Stimulated activated naive CD8-positive, alpha-beta T cell treated with anti-CD3 and anti-CD28 coated beads, Interleukin-15, Interleukin-2, amounts not matched to agents 100 ng/mL and 50 ng/mL, for 24 hours (primary cell): ENCODE measurements around the gene ENOX1.

Experiments
- H3K27ac Mint-ChIP-seq: one replicate; pipeline ENCODE4 v1.8.0; 2021; ENCODE audit warnings: mild to moderate bottlenecking, mixed read lengths
- H3K27me3 Mint-ChIP-seq: one replicate; pipeline ENCODE4 v1.8.0; 2021; ENCODE audit warnings: mixed read lengths
- H3K36me3 Mint-ChIP-seq: one replicate; pipeline ENCODE4 v1.8.0; 2021; ENCODE audit warnings: low read depth, mixed read lengths
- H3K4me1 Mint-ChIP-seq: one replicate; pipeline ENCODE4 v1.8.0; 2021; ENCODE audit warnings: low read depth, mixed read lengths
- H3K4me3 Mint-ChIP-seq: one replicate; pipeline ENCODE4 v1.8.0; 2021; ENCODE audit warnings: mild to moderate bottlenecking, mixed read lengths
- H3K9me3 Mint-ChIP-seq: one replicate; pipeline ENCODE4 v1.8.0; 2021; ENCODE audit warnings: mixed read lengths

The ENOX1 gene

DNA sequence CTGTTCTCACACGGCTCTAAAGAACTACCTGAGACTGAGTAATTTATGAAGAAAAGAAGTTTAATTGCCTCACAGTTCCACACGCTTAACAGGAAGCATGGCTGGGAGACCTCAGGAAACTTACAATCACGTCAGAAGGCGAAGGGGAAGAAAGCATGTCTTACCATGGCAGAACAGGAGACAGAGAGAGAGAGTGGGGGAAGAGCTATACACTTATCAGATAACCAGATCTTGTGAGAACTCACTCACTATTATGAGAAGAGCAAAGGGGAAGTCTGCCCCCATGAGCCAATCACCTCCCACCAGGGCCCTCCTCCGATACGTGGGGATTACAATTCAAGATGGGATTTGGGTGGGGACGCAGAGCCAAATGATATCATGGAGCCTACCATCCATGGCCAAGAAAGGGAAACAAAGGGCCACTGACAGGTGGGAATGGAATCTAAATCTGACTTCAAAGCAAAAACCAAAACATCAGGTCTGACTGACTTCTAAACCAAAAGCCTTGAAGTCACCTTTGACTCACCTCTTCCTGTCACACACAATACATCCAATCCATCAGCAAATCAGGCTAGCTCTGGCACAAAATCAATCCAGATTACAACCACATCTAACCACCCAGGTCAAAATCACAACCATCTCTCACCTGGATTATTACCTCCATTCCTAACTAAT, 189.7 kb downstream of the ENOX1 start:
- no peaks in the 10 kb centered on the region for H3K27me3 Mint-ChIP-seq
- no peaks in the 10 kb centered on the region for H3K4me1 Mint-ChIP-seq
- no peaks in the 10 kb centered on the region for H3K9me3 Mint-ChIP-seq
- H3K36me3 Mint-ChIP-seq: no peaks in the 10 kb centered on the region
- no peak overlapping the region for H3K27ac Mint-ChIP-seq
- H3K4me3 Mint-ChIP-seq: no peak overlapping the region

DNA sequence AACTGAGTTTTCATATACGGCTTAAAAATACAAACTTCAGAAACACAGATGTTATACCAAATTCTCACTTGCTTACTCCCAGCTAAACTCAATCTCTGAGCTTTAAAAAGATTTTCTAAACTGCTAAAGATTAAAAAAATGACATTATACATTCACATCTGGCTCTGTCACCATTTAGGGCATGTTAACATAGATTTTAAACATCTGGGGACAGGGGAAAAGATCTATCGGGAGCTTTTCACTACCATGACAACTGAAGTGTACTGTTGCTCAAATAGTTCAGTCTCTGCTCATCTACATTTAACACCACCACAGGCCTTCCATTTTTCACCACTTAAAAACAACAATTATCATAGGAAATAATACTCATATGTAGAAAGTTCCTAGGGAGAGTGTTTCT, 190.8 kb downstream of the ENOX1 start:
- no peaks in the 10 kb centered on the region for H3K4me1 Mint-ChIP-seq
- H3K36me3 Mint-ChIP-seq: no peaks in the 10 kb centered on the region
- no peaks in the 10 kb centered on the region for H3K9me3 Mint-ChIP-seq
- H3K27me3 Mint-ChIP-seq: no peaks in the 10 kb centered on the region
- no peak overlapping the region for H3K27ac Mint-ChIP-seq
- no peak overlapping the region for H3K4me3 Mint-ChIP-seq

DNA sequence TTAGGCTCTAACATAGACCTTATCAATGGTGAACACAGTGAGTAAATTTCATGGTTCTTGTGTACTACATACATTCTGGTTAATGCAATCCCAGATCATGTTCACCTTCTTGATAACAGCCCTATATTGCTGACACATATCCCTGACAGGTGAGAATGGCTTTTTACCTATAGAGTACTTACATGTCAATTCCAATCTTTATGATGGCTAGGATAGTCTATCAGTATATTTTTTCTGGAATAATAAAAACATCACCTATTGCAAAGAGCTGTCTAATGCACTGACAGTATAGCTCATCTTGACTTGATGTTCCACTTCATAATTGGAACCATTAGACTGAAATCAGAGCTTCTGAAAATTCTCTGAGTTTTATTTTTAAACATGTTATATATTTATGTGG, 199.4 kb downstream of the ENOX1 start:
- Mint-ChIP-seq H3K4me1 (no peaks in the 10 kb centered on the region), H3K27me3 (peaks cover 3% of the 10 kb centered on the region), H3K4me3 (no peak overlapping the region), H3K27ac (no peak overlapping the region), H3K9me3 (no peaks in the 10 kb centered on the region), H3K36me3 (no peaks in the 10 kb centered on the region)

DNA sequence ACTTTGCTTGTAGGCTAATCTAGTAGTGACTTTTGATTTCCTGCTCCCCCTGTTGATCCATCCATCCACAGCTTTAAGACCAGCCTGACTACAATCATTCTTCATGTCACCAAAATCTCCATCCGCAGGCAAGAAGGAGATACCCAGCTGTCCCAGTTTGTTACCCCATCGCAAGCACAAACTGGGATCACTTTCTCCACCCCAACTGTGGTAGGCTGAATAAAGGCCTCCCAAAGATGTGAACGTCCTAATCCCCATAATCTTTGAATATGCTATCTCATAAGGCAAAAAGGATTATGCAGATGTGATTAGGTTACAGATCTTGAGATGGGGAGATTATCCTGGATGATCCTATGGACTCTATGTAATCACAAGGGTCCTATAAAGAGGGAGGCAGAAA, 202.0 kb downstream of the ENOX1 start:
- Mint-ChIP-seq H3K4me3 (no peak overlapping the region), H3K4me1 (no peaks in the 10 kb centered on the region), H3K9me3 (no peaks in the 10 kb centered on the region), H3K36me3 (no peaks in the 10 kb centered on the region), H3K27ac (no peak overlapping the region), H3K27me3 (peaks cover 6% of the 10 kb centered on the region)

DNA sequence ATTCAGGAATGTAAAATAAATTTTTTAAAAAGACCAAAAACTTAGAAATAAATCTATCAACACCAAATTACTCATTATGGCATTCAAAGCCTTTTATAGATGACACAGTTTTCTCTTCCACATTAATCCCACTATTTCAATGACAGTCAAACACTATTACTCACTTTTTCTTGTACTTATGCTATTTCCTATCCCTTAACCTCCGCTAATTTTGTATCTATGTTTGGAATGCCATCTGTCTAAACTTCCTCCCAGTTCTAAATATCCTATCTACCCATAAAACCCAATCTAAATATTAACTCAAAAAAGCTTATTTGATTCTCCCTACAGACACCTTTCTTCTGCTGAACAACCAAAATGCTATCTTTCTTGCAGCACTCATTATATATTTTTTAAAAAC, 203.5 kb downstream of the ENOX1 start:
- Mint-ChIP-seq H3K36me3 (no peaks in the 10 kb centered on the region), H3K4me1 (no peaks in the 10 kb centered on the region), H3K27ac (no peak overlapping the region), H3K4me3 (no peak overlapping the region), H3K27me3 (peaks cover 6% of the 10 kb centered on the region), H3K9me3 (no peaks in the 10 kb centered on the region)

DNA sequence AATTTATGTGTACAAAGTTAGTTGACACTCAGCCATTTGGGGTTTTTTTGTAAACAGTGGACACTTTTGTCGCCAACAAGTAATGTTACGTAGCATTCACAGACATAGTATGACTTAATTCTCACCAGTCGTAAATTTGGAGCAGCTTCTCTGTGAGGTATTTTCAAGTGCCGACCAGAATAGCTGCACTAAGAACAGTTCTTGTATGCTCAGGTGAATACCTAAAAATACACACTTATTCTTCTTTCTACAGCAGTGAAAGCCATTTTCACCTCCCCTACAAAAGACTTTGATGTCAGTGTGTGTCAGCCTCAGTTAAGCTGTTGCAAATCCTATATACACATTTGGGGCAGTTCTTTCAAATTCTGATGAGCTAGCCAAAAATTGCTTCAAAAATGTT, 206.5 kb downstream of the ENOX1 start:
- Mint-ChIP-seq H3K27me3 (peaks cover 8% of the 10 kb centered on the region), H3K4me3 (no peak overlapping the region), H3K36me3 (no peaks in the 10 kb centered on the region), H3K4me1 (no peaks in the 10 kb centered on the region), H3K9me3 (no peaks in the 10 kb centered on the region), H3K27ac (no peak overlapping the region)

DNA sequence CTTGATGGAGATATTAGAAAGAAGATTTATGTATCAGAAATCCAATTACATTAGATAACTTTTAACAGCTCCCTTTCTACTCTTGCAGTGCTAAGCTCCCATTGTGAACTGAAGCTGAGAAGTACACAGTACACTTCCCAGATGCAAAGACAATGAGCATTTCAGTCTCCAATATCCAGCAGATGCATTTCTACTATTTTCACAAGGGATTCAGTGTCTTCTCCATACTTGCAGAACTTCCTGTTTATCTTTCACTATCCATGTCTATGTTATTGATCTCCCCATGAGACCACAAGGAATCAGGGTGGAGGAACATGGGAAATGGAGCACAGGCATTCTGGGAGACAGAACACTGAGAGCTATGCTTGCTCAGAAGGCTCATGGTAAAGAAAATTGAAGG, 207.5 kb downstream of the ENOX1 start:
- peaks cover 4% of the 10 kb centered on the region for H3K4me1 Mint-ChIP-seq
- no peaks in the 10 kb centered on the region for H3K36me3 Mint-ChIP-seq
- no peak overlapping the region for H3K4me3 Mint-ChIP-seq
- H3K9me3 Mint-ChIP-seq: no peaks in the 10 kb centered on the region
- H3K27me3 Mint-ChIP-seq: peaks cover 8% of the 10 kb centered on the region
- no peak overlapping the region for H3K27ac Mint-ChIP-seq

DNA sequence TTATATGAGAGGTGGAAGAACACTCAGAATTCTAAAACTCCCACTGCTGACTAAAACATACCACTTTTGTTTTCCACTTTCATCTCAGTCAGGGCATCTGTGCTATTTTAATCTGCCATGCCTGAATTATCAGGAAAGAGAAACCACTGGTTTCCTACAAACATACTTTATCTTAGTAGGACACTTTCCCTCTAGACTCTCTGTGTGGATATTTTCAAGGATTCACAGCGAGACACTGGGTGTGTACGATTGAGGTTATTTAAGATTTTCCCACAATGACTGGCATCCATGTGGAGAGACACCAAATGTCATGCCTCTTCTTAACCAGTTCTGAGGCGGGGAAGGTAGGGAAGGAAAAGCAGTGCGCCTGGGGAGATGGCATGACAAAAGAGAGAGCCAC, 212.2 kb downstream of the ENOX1 start:
- Mint-ChIP-seq H3K27me3 (peaks cover 15% of the 10 kb centered on the region), H3K36me3 (no peaks in the 10 kb centered on the region), H3K4me3 (no peak overlapping the region), H3K4me1 (peaks cover 4% of the 10 kb centered on the region), H3K27ac (no peak overlapping the region), H3K9me3 (no peaks in the 10 kb centered on the region)

DNA sequence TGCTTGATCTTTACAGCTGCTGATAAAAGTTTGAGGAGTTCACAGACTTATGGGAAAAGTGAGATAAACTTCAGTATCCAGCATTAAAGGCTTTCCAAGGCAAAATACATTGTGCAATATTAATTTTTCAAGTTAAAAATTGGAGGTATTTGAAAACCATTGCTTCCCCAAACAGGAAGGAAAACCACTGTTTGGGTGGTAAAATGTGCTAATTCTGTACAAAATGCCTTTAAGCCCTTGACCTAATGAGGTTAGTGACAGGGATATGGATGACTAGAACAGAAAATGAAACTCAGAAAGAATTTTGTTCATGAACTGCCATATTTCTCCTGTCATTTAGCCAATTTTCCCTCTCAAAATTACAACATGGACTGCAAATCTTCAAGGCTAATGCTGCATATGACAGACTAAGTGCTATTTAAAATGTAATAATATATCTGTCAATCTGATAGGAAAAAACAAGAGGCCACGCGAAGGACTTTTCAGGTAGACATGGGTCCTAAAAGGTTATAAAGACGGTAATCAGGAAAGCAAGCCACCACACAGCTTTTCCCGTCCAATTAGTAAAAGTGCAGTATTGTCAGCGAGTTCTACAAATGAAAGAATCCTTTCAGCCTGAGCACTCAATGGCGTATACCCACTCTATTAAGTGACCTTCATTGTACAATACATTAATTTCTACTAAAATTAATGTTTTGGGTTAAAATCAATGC, 212.8 kb downstream of the ENOX1 start:
- Mint-ChIP-seq H3K4me3 (no peak overlapping the region), H3K4me1 (peaks cover 4% of the 10 kb centered on the region), H3K9me3 (no peaks in the 10 kb centered on the region), H3K27ac (no peak overlapping the region), H3K36me3 (no peaks in the 10 kb centered on the region), H3K27me3 (peaks cover 16% of the 10 kb centered on the region)

DNA sequence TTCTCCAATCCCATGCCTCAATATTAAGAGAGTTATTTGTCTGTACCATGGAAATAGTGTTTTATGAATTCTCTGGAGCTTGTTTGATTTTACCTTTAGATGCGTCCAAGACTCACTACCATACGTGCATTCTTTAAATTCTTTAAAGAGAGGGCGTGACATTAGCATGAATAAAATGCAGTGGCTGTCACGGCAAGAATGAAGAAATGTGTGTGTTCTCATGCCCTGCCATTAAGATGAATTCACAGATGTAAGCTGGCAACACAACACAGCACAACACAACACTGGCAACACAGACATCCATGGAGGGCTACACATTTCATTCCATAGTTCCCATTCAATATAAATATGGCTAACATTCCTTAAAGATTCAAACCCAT, 213.4 kb downstream of the ENOX1 start:
- Mint-ChIP-seq H3K27me3 (peaks cover 19% of the 10 kb centered on the region), H3K4me3 (no peak overlapping the region), H3K27ac (no peak overlapping the region), H3K36me3 (no peaks in the 10 kb centered on the region), H3K4me1 (peaks cover 4% of the 10 kb centered on the region), H3K9me3 (no peaks in the 10 kb centered on the region)

DNA sequence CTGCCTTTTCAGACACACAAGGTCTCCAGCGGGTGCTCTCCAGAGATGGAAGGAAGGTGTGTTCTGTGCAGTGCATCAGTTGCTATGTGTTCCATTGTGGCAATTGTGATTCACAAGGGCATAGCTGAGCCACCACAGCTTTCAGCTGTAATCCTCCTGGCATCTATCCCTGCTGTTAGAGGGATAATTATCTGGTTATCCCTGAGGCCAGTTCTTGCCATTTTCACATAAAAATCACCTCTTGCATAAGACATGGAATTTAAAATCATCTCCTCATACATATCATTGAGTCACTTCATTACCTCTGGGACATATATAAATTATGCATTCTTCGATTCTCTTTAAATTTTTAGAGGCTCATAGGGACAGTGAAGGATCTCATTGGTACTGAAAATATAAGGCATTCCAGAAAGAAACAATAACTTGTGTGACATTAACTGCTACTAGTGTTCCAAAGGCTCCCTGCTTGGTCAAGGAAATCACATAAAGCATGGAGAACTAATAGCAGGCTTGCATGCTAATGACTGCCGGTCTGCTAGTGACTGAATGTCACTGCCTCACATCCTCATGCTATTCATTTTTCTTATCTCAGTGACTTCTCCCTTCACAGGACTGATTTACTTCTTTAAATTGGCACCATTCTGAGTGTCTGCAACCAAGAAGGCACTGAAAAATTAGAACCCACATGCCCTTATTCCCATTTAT, 214.0 kb downstream of the ENOX1 start:
- Mint-ChIP-seq H3K4me3 (no peak overlapping the region), H3K27ac (no peak overlapping the region), H3K27me3 (peaks cover 19% of the 10 kb centered on the region), H3K4me1 (peaks cover 4% of the 10 kb centered on the region), H3K36me3 (no peaks in the 10 kb centered on the region), H3K9me3 (no peaks in the 10 kb centered on the region)

DNA sequence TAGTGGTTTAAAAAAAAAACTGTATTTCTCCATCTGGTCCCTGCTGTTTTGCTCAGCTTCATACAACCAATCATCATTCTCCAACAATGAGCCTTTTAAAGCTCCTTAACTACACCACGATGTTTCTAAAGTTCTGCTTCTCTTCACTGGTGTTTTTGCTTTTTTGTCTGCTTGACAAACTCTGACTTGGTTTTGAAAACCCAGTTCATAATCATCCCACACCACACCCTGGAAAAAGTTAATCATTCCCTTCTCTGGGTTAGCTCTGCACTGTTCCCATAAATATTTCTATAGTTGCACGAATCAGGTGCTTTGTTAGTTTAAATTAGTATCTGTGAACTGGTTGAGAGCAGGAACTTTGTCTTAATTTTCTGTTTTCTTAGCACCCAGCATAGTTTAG, 217.1 kb downstream of the ENOX1 start:
- Mint-ChIP-seq H3K4me1 (peaks cover 3% of the 10 kb centered on the region), H3K27ac (no peak overlapping the region), H3K9me3 (no peaks in the 10 kb centered on the region), H3K4me3 (no peak overlapping the region), H3K27me3 (peaks cover 14% of the 10 kb centered on the region), H3K36me3 (no peaks in the 10 kb centered on the region)

DNA sequence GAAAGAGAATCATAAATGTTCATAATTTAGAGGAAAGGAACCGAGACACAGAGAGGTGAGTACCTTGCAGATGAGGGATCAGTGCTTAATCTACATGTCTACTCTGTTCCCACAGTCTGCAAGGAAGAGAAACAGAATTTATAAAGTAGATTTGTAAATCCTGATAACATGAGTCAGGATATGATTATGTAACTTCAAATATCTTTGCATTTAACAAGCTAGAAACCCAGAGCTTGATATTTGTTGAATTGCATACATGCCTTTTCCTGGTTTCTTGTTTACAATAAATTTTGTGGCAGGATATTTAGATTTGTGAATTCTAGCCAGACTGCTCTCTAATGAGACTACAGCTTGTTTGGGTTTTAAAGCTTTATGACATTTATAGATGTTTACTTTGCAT, 219.2 kb downstream of the ENOX1 start:
- Mint-ChIP-seq H3K27me3 (peaks cover 18% of the 10 kb centered on the region), H3K4me3 (no peak overlapping the region), H3K27ac (no peak overlapping the region), H3K9me3 (no peaks in the 10 kb centered on the region), H3K36me3 (no peaks in the 10 kb centered on the region), H3K4me1 (no peaks in the 10 kb centered on the region)

DNA sequence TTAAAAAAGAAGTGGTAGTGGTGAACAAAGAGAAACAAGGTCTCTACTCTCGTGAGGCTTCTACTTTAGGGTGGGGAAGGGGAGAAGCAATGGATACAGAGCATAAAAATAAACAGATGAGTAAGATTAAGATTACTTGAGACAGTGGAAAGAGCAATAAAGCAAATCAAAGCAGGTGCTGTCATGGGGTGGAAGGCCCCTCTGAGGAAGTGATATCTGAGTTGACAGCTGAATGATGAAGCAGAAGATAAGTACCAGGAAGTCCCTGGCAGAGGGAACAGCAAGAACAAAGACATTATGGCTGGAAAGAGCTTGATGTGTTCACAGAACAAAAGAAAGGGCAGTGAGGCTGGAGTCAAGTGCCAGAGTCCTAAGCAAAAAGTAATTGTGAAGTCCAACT, 221.8 kb downstream of the ENOX1 start:
- no peaks in the 10 kb centered on the region for H3K4me1 Mint-ChIP-seq
- no peaks in the 10 kb centered on the region for H3K9me3 Mint-ChIP-seq
- peaks cover 11% of the 10 kb centered on the region for H3K27me3 Mint-ChIP-seq
- no peak overlapping the region for H3K4me3 Mint-ChIP-seq
- no peak overlapping the region for H3K27ac Mint-ChIP-seq
- no peaks in the 10 kb centered on the region for H3K36me3 Mint-ChIP-seq

DNA sequence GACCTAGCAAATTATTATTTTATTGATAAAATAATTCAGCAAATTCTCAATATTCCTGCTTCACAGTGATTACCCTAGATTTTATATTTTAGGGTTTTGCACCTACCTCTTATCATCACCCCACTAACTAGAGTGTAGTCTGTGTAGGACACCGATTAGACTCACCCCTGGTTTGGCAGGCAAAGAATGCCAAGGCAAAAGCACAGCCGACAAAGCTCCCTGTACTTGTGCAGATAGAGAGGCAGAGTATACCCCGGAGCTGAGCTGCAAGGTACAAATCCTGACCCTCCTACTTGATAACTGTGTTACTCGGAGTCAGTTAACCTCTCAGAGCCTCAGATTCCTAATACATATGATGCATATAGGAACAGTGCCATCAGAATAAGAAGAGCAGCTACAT, 225.7 kb downstream of the ENOX1 start:
- Mint-ChIP-seq H3K9me3 (no peaks in the 10 kb centered on the region), H3K4me1 (no peaks in the 10 kb centered on the region), H3K36me3 (no peaks in the 10 kb centered on the region), H3K27ac (no peak overlapping the region), H3K4me3 (no peak overlapping the region), H3K27me3 (peaks cover 4% of the 10 kb centered on the region)
